NT2/D1 (cell line): ENCODE results near the gene CDK19.
"Not testable (repeated sequence)": the region's sequence is repeated elsewhere in the genome, so short reads cannot be mapped to it uniquely, and the experiment has no call there.

Experiments
- DNase-seq: peaks from one replicate; pipeline ENCODE4 v3.0.0-alpha.2; 2011; ENCODE audit warnings: low read depth, low spot score
- H3K27me3 ChIP-seq: 2 replicates; pipeline ENCODE4 v1.6.0; 2011; ENCODE audit warnings: mild to moderate bottlenecking; ENCODE audit not compliant: insufficient read length, insufficient read depth
- H3K36me3 ChIP-seq: 2 replicates; pipeline ENCODE4 v1.6.1; 2011; ENCODE audit warnings: mild to moderate bottlenecking, low read length, mixed read lengths; ENCODE audit not compliant: insufficient read depth, insufficient read length
- H3K4me1 ChIP-seq: 2 replicates; pipeline ENCODE4 v1.5.1; 2011; ENCODE audit not compliant: insufficient read depth, insufficient read length
- H3K4me3 ChIP-seq: 2 replicates; pipeline ENCODE4 v1.5.1; 2011; ENCODE audit warnings: low read depth; ENCODE audit not compliant: insufficient read length
- H3K9ac ChIP-seq: 2 replicates; pipeline ENCODE4 v1.6.0; 2011; ENCODE audit warnings: low read depth; ENCODE audit not compliant: insufficient read length
- H3K9me3 ChIP-seq: 2 replicates; pipeline ENCODE4 v1.5.1; 2011; ENCODE audit warnings: mild to moderate bottlenecking, low read length; ENCODE audit not compliant: insufficient read depth
- SUZ12 ChIP-seq: IDR thresholded peaks from 2 replicates; pipeline ENCODE4 v1.6.1; 2011; ENCODE audit not compliant: insufficient read length, insufficient read depth; ENCODE audit errors: extremely low read depth
- YY1 ChIP-seq: IDR thresholded peaks from 2 replicates; pipeline ENCODE4 v1.6.1; 2011; ENCODE audit not compliant: insufficient read length, insufficient read depth
- ZNF274 ChIP-seq: IDR thresholded peaks from 2 replicates; pipeline ENCODE4 v1.6.1; 2011; ENCODE audit warnings: mild to moderate bottlenecking, low read depth, low read length

CDK19 gene

GRCh38 chr6:110589865-110590513 lies 225.3 kb downstream of the CDK19 start:
- no peaks in the 10 kb centered on the region for H3K27me3 ChIP-seq
- H3K36me3 ChIP-seq: no peaks in the 10 kb centered on the region
- H3K4me3 ChIP-seq: no peak overlapping the region
- no peaks in the 10 kb centered on the region for H3K9me3 ChIP-seq
- H3K4me1 ChIP-seq: no peaks in the 10 kb centered on the region
- H3K9ac ChIP-seq: no peak overlapping the region
- TF ChIP-seq YY1: no peak
- DNase-seq: no peak

DNA sequence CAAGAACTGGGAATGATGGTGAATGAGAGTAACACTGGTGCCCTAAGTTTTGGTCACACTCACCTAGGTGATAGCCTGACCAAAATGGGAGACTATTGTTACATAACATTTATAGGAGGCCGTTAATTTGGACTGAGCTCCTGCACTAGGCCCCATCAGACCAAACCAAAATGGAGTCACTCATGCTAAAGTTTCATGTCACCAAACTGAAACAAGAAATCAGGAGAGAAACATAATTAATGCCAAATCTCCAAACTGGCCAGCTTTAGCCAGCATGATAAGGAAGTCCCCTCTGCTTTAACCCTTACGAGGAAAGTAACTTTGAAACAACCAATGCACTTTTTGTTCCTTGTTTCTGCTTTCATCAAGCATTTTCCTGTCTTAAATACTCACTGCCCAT lies 227.9 kb downstream of the CDK19 start:
- no peaks in the 10 kb centered on the region for H3K9me3 ChIP-seq
- H3K4me1 ChIP-seq: no peaks in the 10 kb centered on the region
- no peaks in the 10 kb centered on the region for H3K36me3 ChIP-seq
- no peak overlapping the region for H3K4me3 ChIP-seq
- no peak for TF ChIP-seq ZNF274
- TF ChIP-seq SUZ12: no peak
- no peak for TF ChIP-seq YY1
- no peak overlapping the region for H3K9ac ChIP-seq
- DNase-seq: no peak
- H3K27me3 ChIP-seq: no peaks in the 10 kb centered on the region

DNA sequence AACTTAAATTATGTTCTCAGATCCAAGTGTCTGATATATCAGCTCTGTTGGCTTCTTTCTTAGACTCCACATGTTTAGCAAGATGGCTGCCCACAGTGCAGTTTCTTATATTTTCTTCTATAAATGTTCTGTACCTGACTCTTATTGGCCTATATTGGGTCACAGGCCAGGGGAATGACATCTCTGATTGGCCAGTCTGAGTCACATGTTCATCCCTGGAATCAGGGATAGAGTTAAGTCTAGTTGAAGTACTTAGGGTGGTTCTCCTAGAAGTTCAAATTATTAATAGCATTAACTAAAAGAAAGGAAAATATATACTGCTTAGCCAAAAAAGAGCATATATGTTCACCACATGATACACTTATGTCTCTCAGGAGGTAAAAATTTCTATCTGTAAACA lies 233.6 kb downstream of the CDK19 start:
- Histone ChIP-seq H3K36me3 (no peaks in the 10 kb centered on the region), H3K9me3 (no peaks in the 10 kb centered on the region), H3K4me1 (no peaks in the 10 kb centered on the region), H3K27me3 (no peaks in the 10 kb centered on the region), H3K9ac (no peak overlapping the region), H3K4me3 (no peak overlapping the region)
- TF ChIP-seq SUZ12 (no peak), ZNF274 (no peak), YY1 (no peak)
- DNase-seq: no peak

GRCh38 chr6:110577596-110578167 lies 237.6 kb downstream of the CDK19 start:
- H3K36me3 ChIP-seq, H3K4me3 ChIP-seq, H3K9ac ChIP-seq, DNase-seq, H3K4me1 ChIP-seq, H3K27me3 ChIP-seq, H3K9me3 ChIP-seq: not testable (repeated sequence)

DNA sequence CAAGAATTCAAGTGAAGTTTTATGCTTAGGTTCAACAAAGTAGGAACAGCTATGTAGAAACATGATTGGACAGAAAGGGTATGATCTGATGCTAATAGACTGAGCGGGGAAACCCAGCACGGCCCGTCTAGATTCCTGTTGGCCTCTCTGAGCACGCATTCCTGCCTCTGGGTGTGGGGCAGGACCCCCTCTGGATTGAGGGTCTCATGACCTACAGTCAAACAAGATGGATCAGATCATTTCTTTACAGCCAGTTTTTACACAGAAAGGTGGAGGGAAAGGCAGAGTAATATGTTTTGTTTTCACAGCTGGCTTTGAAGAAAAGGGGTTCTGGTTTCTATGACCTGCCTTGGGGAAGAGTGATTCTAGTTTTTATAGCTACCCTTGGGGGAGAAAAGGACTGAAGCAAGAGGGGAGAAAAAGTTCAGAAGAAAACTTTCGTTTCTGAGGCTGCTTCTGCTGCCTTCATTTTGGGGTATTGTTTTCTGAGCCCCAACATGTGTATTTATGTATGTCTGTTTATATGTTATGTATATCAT lies 239.3 kb downstream of the CDK19 start:
- TF ChIP-seq ZNF274: no peak
- no peak for TF ChIP-seq SUZ12
- no peak for TF ChIP-seq YY1
- Histone ChIP-seq H3K4me3 (no peak overlapping the region), H3K9ac (no peak overlapping the region), H3K27me3 (no peaks in the 10 kb centered on the region), H3K9me3 (no peaks in the 10 kb centered on the region), H3K4me1 (no peaks in the 10 kb centered on the region), H3K36me3 (no peaks in the 10 kb centered on the region)
- DNase-seq: no peak

DNA sequence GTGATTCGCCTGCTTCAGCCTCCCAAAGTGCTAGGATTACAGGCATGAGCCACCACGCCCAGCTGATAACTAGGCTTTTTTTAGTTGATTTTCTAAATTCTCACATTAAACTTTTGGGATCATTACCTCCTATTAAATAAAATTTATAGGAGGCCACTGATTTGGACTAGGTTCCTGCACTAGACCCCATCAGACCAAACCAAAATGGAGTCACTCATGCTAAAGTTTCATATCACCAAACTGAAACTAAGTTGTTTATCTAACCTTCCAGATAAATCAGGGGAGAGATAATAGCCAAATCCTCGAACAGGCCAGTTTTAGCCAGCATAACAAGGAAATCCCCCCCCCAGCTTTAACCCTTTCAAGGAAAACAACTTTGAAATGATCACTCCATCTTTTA lies 240.5 kb downstream of the CDK19 start:
- no peak for DNase-seq
- Histone ChIP-seq H3K9ac (no peak overlapping the region), H3K9me3 (no peaks in the 10 kb centered on the region), H3K4me1 (no peaks in the 10 kb centered on the region), H3K4me3 (no peak overlapping the region), H3K27me3 (no peaks in the 10 kb centered on the region), H3K36me3 (no peaks in the 10 kb centered on the region)
- TF ChIP-seq ZNF274 (no peak), YY1 (no peak), SUZ12 (no peak)

GRCh38 chr6:110573537-110573936 lies 241.7 kb downstream of the CDK19 start:
- Histone ChIP-seq H3K4me1 (no peaks in the 10 kb centered on the region), H3K9me3 (no peaks in the 10 kb centered on the region), H3K36me3 (no peaks in the 10 kb centered on the region), H3K4me3 (no peak overlapping the region), H3K9ac (no peak overlapping the region), H3K27me3 (no peaks in the 10 kb centered on the region)
- DNase-seq: no peak
- TF ChIP-seq ZNF274: no peak
- no peak for TF ChIP-seq YY1
